Endothelial cell of umbilical vein (primary cell): Measurements from ENCODE around the gene CHMP4B. TPM values are rescaled to one million over a fixed set of nuclear protein-coding genes. Genes with fewer than 3 reads are reported as not detected.
A peak's percentile ranks its signal among the peaks of the same experiment; 100 is the strongest.

Experiments used
- BruUV-seq: library from RNA; stranded (reverse); fragments of 400-500 nt; replicated peaks from 2 replicates; lab custom pipeline; 2021; lab: Mats Ljungman, UMichigan
- CTCF ChIA-PET: fragments of 300-600, 350-600 bp; sonication (Branson Sonifier 250); formaldehyde crosslinking; loops from one replicate; lab custom pipeline; 2021; ENCODE audit warnings: antibody characterized with exemption, inconsistent platforms; lab: Charles Lee
- POLR2A ChIA-PET: fragments of 300-600, 350-600 bp; sonication (Branson Sonifier 250); formaldehyde crosslinking; loops from one replicate; lab custom pipeline; 2021; ENCODE audit warnings: antibody characterized with exemption, inconsistent platforms; lab: Charles Lee
- DNase-seq: peaks from one replicate; pipeline ENCODE4 v3.0.0-alpha.2; 2011; ENCODE audit warnings: low read depth, low spot score
- FAIRE-seq: peaks from 2 replicates; lab custom pipeline; 2011; peaks lifted over from hg19 to GRCh38; lab: Jason Lieb, UNC
- H2AFZ ChIP-seq: 2 replicates; pipeline ENCODE4 v1.6.0; 2012; ENCODE audit warnings: low read depth, low read length, control low read depth, inconsistent platforms
- H3K27ac ChIP-seq: 2 replicates; pipeline ENCODE4 v1.5.1; 2011; ENCODE audit warnings: low read depth, mild to moderate bottlenecking, control low read depth, low read length, moderate library complexity; ENCODE audit not compliant: insufficient read depth
- H3K27me3 ChIP-seq, 2 experiments: 2 replicates each; pipeline versions ENCODE4 v1.6.0 to v1.6.1; 2011; ENCODE audit warnings: low read length in 2 of 2, mixed read lengths in 1 of 2; ENCODE audit not compliant: control insufficient read depth in 2 of 2, insufficient read depth in 2 of 2
- H3K36me3 ChIP-seq, 2 experiments: 2 replicates in 1 of 2; 3 replicates in 1 of 2; pipeline ENCODE4 v1.5.1; 2011; ENCODE audit warnings: low read length in 2 of 2, mild to moderate bottlenecking in 1 of 2, moderate library complexity in 1 of 2; ENCODE audit not compliant: control insufficient read depth in 2 of 2, insufficient read depth in 2 of 2; ENCODE audit errors: extremely low read depth in 1 of 2
- H3K4me1 ChIP-seq: 3 replicates; pipeline ENCODE4 v1.5.1; 2011; ENCODE audit warnings: mild to moderate bottlenecking, low read length; ENCODE audit not compliant: control insufficient read depth, insufficient read depth; ENCODE audit errors: extremely low read depth
- H3K4me2 ChIP-seq: 2 replicates; pipeline ENCODE4 v1.6.1; 2011; ENCODE audit warnings: low read length, control low read depth, mixed read lengths; ENCODE audit not compliant: insufficient read depth
- H3K4me3 ChIP-seq, 3 experiments: fragments of 200-600 bp in 1 of 3; sonication (generic), shearing (Covaris generic) in 1 of 3; replicated peaks in 1 of 3; 2 replicates each; pipeline ENCODE4 v1.5.1; 2011 to 2016; ENCODE audit warnings: control low read depth in 3 of 3, low read length in 3 of 3, mild to moderate bottlenecking in 2 of 3, inconsistent platforms in 1 of 3, low read depth in 1 of 3, moderate library complexity in 1 of 3; ENCODE audit not compliant: insufficient read depth in 1 of 3
- H3K79me2 ChIP-seq: 2 replicates; pipeline ENCODE4 v1.6.0; 2012; ENCODE audit warnings: low read length, inconsistent platforms; ENCODE audit not compliant: control insufficient read depth, insufficient read depth
- H3K9ac ChIP-seq: replicated peaks from 2 replicates; pipeline ENCODE3; 2011; ENCODE audit warnings: low read length, control low read depth; ENCODE audit not compliant: insufficient read depth; ENCODE audit errors: extremely low read depth
- H3K9me1 ChIP-seq: replicated peaks from 3 replicates; pipeline ENCODE4 v1.6.0; 2011; ENCODE audit warnings: mild to moderate bottlenecking, low read length; ENCODE audit not compliant: control insufficient read depth, insufficient read depth; ENCODE audit errors: extremely low read depth
- H3K9me3 ChIP-seq: replicated peaks from 2 replicates; pipeline ENCODE4 v1.5.1; 2012; ENCODE audit warnings: low read length, inconsistent platforms; ENCODE audit not compliant: control insufficient read depth, insufficient read depth
- H4K20me1 ChIP-seq: replicated peaks from 2 replicates; pipeline ENCODE3; 2011; ENCODE audit warnings: mild to moderate bottlenecking, low read length; ENCODE audit not compliant: control insufficient read depth, insufficient read depth; ENCODE audit errors: extremely low read depth
- CTCF ChIP-seq, 2 donors: IDR thresholded peaks; 1 replicate in 1 of 2; 2 replicates in 1 of 2; pipeline ENCODE4 v1.5.1; 2011; ENCODE audit warnings: low read length in 2 of 2, mild to moderate bottlenecking in 2 of 2, moderate library complexity in 2 of 2, control low read depth in 1 of 2, inconsistent platforms in 1 of 2, low read depth in 1 of 2; ENCODE audit not compliant: insufficient read depth in 1 of 2; ENCODE audit errors: extremely low read depth in 1 of 2
- EZH2 ChIP-seq: IDR thresholded peaks from 2 replicates; pipeline ENCODE4 v1.6.1; 2012; ENCODE audit warnings: borderline replicate concordance, low read depth, mild to moderate bottlenecking, moderate library complexity, low read length, inconsistent platforms; ENCODE audit not compliant: severe bottlenecking
- GATA2 ChIP-seq: IDR thresholded peaks from 2 replicates; pipeline ENCODE4 v1.7.0; 2011; ENCODE audit warnings: low read depth, mild to moderate bottlenecking, moderate library complexity, mixed read lengths, low read length; ENCODE audit not compliant: insufficient read length, insufficient read depth
- MYC ChIP-seq: IDR thresholded peaks from one replicate; pipeline ENCODE4 v1.6.1; 2011; ENCODE audit warnings: mild to moderate bottlenecking, low read depth, low read length
- POLR2AphosphoS5 ChIP-seq: IDR thresholded peaks from 2 replicates; pipeline ENCODE4 v1.6.1; 2012; ENCODE audit warnings: low read depth, mild to moderate bottlenecking, control low read depth, low read length, moderate library complexity; ENCODE audit not compliant: insufficient read depth
- dilution Hi-C: fragments of 300-500 bp; cut with MboI; formaldehyde crosslinking; loops from one replicate; pipeline ENCODE4 v1.15.0; 2019; ENCODE audit warnings: low sequenced_read_pairs; ENCODE audit not compliant: extremely low pct_ligation_motif_present
- intact Hi-C: fragments of 100-400 bp; cut with micrococcal nuclease; formaldehyde crosslinking; loops from one replicate; pipeline ENCODE4 v1.10.0; 2022
- polyA plus RNA-seq, 4 experiments: library from polyadenylated mRNA; depleted of rRNA in 3 of 4; stranded (reverse) in 3 of 4; unstranded in 1 of 4; fragments of >200 nt; gene quantifications; 2 replicates each; pipeline versions ENCODE4 v1.2.1 to v1.2.3, GENCODE V29; 2011 to 2012; ENCODE audit warnings: missing spikeins in 1 of 4
- total RNA-seq: library from RNA; stranded (reverse); gene quantifications from 2 replicates; pipeline ENCODE4 v1.2.3, GENCODE V29; 2021
- TF ChIP-seq, protein P1 (sequence below): IDR thresholded peaks from 2 replicates; pipeline ENCODE4 v1.6.1; 2011; ENCODE audit not compliant: insufficient read depth, insufficient read length

CHMP4B gene
- total and polyA plus RNA-seq, 2 donors (not counting 3 experiments of a cell fraction or from before 2014, with no cell fraction given) = 64.7 to 112 TPM

- no peak overlapping the region for H2AFZ ChIP-seq
- no peaks in the 10 kb centered on the region for H3K9me3 ChIP-seq
- no peaks in the 10 kb centered on the region for H3K4me1 ChIP-seq
- H3K9ac ChIP-seq = no peak overlapping the region
- H3K9me1 ChIP-seq = no peaks in the 10 kb centered on the region
- H3K79me2 ChIP-seq = no peaks in the 10 kb centered on the region
- dilution Hi-C loops = no loop called here
- intact Hi-C loops = no loop called here
- no peak overlapping the region for H3K27ac ChIP-seq
- H3K27me3 ChIP-seq = peaks cover 29 to 30% of the 10 kb centered on the region in 2 experiments
- BruUV-seq = no TSS peak
- no peaks in the 10 kb centered on the region for H4K20me1 ChIP-seq
- TF ChIP-seq MYC (no peak), CTCF (IDR thresholded peaks at IDR 0.05; ENCODE audit: extremely low read depth in 1 of 2, insufficient read depth in 1 of 2, low read depth in 1 of 2, low read length in 2 of 2) (peak in 1 of 2 donors; percentile 54)
- CTCF ChIA-PET = interaction anchor here (1.2 kb wide), 1 partner anchor 34 kb away, joined by 3 read pairs; no protein-coding TSS in a partner anchor
- no peak overlapping the region for H3K4me3 ChIP-seq
- no peak for DNase-seq
- no peaks in the 10 kb centered on the region for H3K36me3 ChIP-seq
- POLR2A ChIA-PET = no interaction called here
- no peak overlapping the region for H3K4me2 ChIP-seq
- FAIRE-seq = peak; percentile 58
Observed at GRCh38 chr20:33897313-33897912, 86.3 kb downstream of the CHMP4B start.

- Histone ChIP-seq H3K4me3 (no peak overlapping the region), H4K20me1 (no peaks in the 10 kb centered on the region), H3K79me2 (no peaks in the 10 kb centered on the region), H3K9ac (no peak overlapping the region), H3K36me3 (no peaks in the 10 kb centered on the region), H3K9me3 (no peaks in the 10 kb centered on the region), H3K9me1 (no peaks in the 10 kb centered on the region), H3K4me2 (no peak overlapping the region), H3K27me3 (peaks cover 25% of the 10 kb centered on the region in 2 experiments), H2AFZ (no peak overlapping the region), H3K4me1 (no peaks in the 10 kb centered on the region), H3K27ac (no peak overlapping the region)
- intact Hi-C loops = no loop called here
- no peak for FAIRE-seq
- no peak for DNase-seq
- POLR2A ChIA-PET = no interaction called here
- no TSS peak for BruUV-seq
- TF ChIP-seq POLR2AphosphoS5 (no peak), EZH2 (no peak), GATA2 (no peak)
- TF ChIP-seq, protein P1, sequence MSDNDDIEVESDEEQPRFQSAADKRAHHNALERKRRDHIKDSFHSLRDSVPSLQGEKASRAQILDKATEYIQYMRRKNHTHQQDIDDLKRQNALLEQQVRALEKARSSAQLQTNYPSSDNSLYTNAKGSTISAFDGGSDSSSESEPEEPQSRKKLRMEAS = no peak
- CTCF ChIA-PET = interaction anchor here (1.2 kb wide), 1 partner anchor 22 kb away, joined by 3 read pairs; no protein-coding TSS in a partner anchor
- dilution Hi-C loops = no loop called here
Observed at GRCh38 chr20:33899106-33899505, 88.0 kb downstream of the CHMP4B start.
